Urothelium cell line (cell line): ENCODE measurements around the gene AGFG1.

ENCODE experiments used
- DNase-seq: peaks from one replicate; pipeline ENCODE4 v3.0.0; 2011; ENCODE audit warnings: low spot score, mixed read lengths
- FAIRE-seq: peaks from 2 replicates; lab custom pipeline; 2011; peaks lifted over from hg19 to GRCh38; lab: Jason Lieb, UNC

AGFG1 gene

GRCh38 chr2:227461811-227462461 lies 10.0 kb upstream of the AGFG1 start:
- no peak for FAIRE-seq
- DNase-seq = no peak

GRCh38 chr2:227462462-227462951 lies 9.4 kb upstream of the AGFG1 start:
- DNase-seq = no peak
- no peak for FAIRE-seq

GRCh38 chr2:227462972-227463931 lies 8.7 kb upstream of the AGFG1 start:
- no peak for FAIRE-seq
- DNase-seq = no peak

GRCh38 chr2:227464361-227464760 lies 7.6 kb upstream of the AGFG1 start:
- DNase-seq (no peak), FAIRE-seq (no peak)

GRCh38 chr2:227464851-227465250 lies 7.1 kb upstream of the AGFG1 start:
- FAIRE-seq (no peak), DNase-seq (no peak)

GRCh38 chr2:227466887-227467600 lies 4.9 kb upstream of the AGFG1 start:
- DNase-seq (no peak), FAIRE-seq (no peak)

GRCh38 chr2:227471412-227471811 lies 544 bp upstream of the AGFG1 start:
- DNase-seq (no peak), FAIRE-seq (no peak)

GRCh38 chr2:227472265-227473121 lies 537 bp downstream of the AGFG1 start:
- DNase-seq (peak; percentile 65), FAIRE-seq (no peak)

- FAIRE-seq = no peak
- DNase-seq = no peak
Measured at GRCh38 chr2:227473122-227473461, 1.1 kb downstream of the AGFG1 start.

- no peak for FAIRE-seq
Measured at GRCh38 chr2:227473806-227474205, 1.9 kb downstream of the AGFG1 start.

GRCh38 chr2:227474410-227474809 lies 2.5 kb downstream of the AGFG1 start:
- no peak for FAIRE-seq

More at GRCh38 chr2:227473806-227474205, 1.9 kb downstream of the AGFG1 start:
- DNase-seq = no peak

GRCh38 chr2:227477291-227477690 lies 5.3 kb downstream of the AGFG1 start:
- FAIRE-seq (no peak), DNase-seq (no peak)

More at GRCh38 chr2:227474410-227474809, 2.5 kb downstream of the AGFG1 start:
- DNase-seq = no peak

- no peak for DNase-seq
- FAIRE-seq = no peak
Measured at GRCh38 chr2:227479865-227480475, 8.0 kb downstream of the AGFG1 start.

- FAIRE-seq (no peak), DNase-seq (no peak)
Measured at GRCh38 chr2:227480528-227480927, 8.6 kb downstream of the AGFG1 start.

- no peak for FAIRE-seq
- DNase-seq = no peak
Measured at GRCh38 chr2:227482638-227483340, 10.8 kb downstream of the AGFG1 start.

GRCh38 chr2:227485429-227485828 lies 13.5 kb downstream of the AGFG1 start:
- FAIRE-seq (no peak), DNase-seq (no peak)

- FAIRE-seq (no peak), DNase-seq (no peak)
Measured at GRCh38 chr2:227486688-227487087, 14.7 kb downstream of the AGFG1 start.

GRCh38 chr2:227488045-227488444 lies 16.1 kb downstream of the AGFG1 start:
- no peak for FAIRE-seq
- no peak for DNase-seq

GRCh38 chr2:227491386-227491785 lies 19.4 kb downstream of the AGFG1 start:
- DNase-seq = no peak
- FAIRE-seq = no peak
